ENCODE measurements around the gene SLC30A1.
"Not testable (repeated sequence)": the region's sequence is repeated elsewhere in the genome, so short reads cannot be mapped to it uniquely, and the experiment has no call there.

- TF ChIP-seq ZZZ3 (IDR thresholded peaks at IDR 0.05; ENCODE audit: control insufficient read depth, insufficient read length, low read depth); POLR2AphosphoS5 (IDR thresholded peaks at IDR 0.05; ENCODE audit: low read length); JUNB (IDR thresholded peaks at IDR 0.05): not testable (repeated sequence)
These were observed 38.1 kb downstream of the SLC30A1 start for GRCh38 chr1:211540824-211541223.
